OCI-LY7 (cell line): ENCODE measurements around the gene SLC48A1. TPM values are rescaled to one million over a fixed set of nuclear protein-coding genes. Genes with fewer than 3 reads are reported as not detected.

ENCODE experiments used
- BruUV-seq: library from RNA; stranded (reverse); fragments of 400-500 nt; replicated peaks from 2 replicates; lab custom pipeline; 2021; lab: Mats Ljungman, UMichigan
- CTCF ChIA-PET: fragments of 300-600 bp; sonication (Branson Sonifier 250); formaldehyde crosslinking; loops from one replicate; lab custom pipeline; 2022; ENCODE audit warnings: antibody characterized with exemption; ENCODE audit not compliant: unreplicated experiment; lab: Charles Lee
- POLR2A ChIA-PET: fragments of 300-600 bp; sonication (Branson Sonifier 250); formaldehyde crosslinking; loops from one replicate; lab custom pipeline; 2022; ENCODE audit warnings: antibody characterized with exemption; lab: Charles Lee
- DNase-seq: peaks from one replicate; pipeline ENCODE4 v3.0.0-alpha.2; 2015; ENCODE audit warnings: low spot score
- H2AFZ ChIP-seq: fragments of 200-600 bp; sonication (generic), shearing (Covaris generic); 2 replicates; pipeline ENCODE4 v1.6.1; 2014; ENCODE audit warnings: mild to moderate bottlenecking, antibody characterized with exemption, low read length, moderate library complexity
- H3K27ac ChIP-seq: fragments of 200-600 bp; sonication (generic); 2 replicates; pipeline ENCODE4 v1.5.1; 2014; ENCODE audit warnings: mixed run types, low read depth, mild to moderate bottlenecking, moderate library complexity, low read length, inconsistent platforms; ENCODE audit not compliant: poor library complexity, severe bottlenecking
- H3K36me3 ChIP-seq: fragments of 200-600 bp; sonication (generic); 2 replicates; pipeline ENCODE4 v1.6.1; 2014; ENCODE audit warnings: mild to moderate bottlenecking, antibody characterized with exemption, low read length, moderate library complexity, mixed read lengths; ENCODE audit not compliant: insufficient read depth
- H3K4me1 ChIP-seq: fragments of 200-600 bp; sonication (generic); 2 replicates; pipeline ENCODE4 v1.5.1; 2014; ENCODE audit warnings: mild to moderate bottlenecking, low read length; ENCODE audit not compliant: insufficient read depth, poor library complexity, severe bottlenecking
- H3K4me2 ChIP-seq: fragments of 200-600 bp; sonication (generic); 2 replicates; pipeline ENCODE4 v1.6.1; 2014; ENCODE audit warnings: mild to moderate bottlenecking, low read length
- H3K4me3 ChIP-seq: fragments of 200-600 bp; sonication (generic); 2 replicates; pipeline ENCODE4 v1.5.1; 2014; ENCODE audit warnings: mild to moderate bottlenecking, low read depth, low read length; ENCODE audit not compliant: poor library complexity, severe bottlenecking
- H3K79me2 ChIP-seq: fragments of 200-600 bp; sonication (generic); 2 replicates; pipeline ENCODE4 v1.6.1; 2016; ENCODE audit warnings: low read depth, mild to moderate bottlenecking, low read length, moderate library complexity, mixed read lengths; ENCODE audit not compliant: insufficient read depth
- H3K9me2 ChIP-seq: fragments of 200-600 bp; sonication (generic); 2 replicates; pipeline ENCODE4 v1.6.1; 2016; ENCODE audit warnings: mild to moderate bottlenecking, low read length, mixed read lengths; ENCODE audit not compliant: insufficient read depth
- H3K9me3 ChIP-seq: fragments of 200-600 bp; sonication (generic); 2 replicates; pipeline ENCODE4 v1.6.1; 2014; ENCODE audit warnings: mild to moderate bottlenecking, mixed run types, low read length, mixed read lengths
- H4K20me1 ChIP-seq: fragments of 200-600 bp; sonication (generic); 2 replicates; pipeline ENCODE4 v1.6.1; 2014; ENCODE audit warnings: mild to moderate bottlenecking, antibody characterized with exemption, low read length, moderate library complexity, mixed read lengths; ENCODE audit not compliant: insufficient read depth
- CTCF ChIP-seq: fragments of 200-600 bp; sonication (generic); conservative IDR thresholded peaks from 2 replicates; pipeline ENCODE4 v1.5.1; 2014; ENCODE audit warnings: mild to moderate bottlenecking, antibody characterized with exemption, low read length, moderate library complexity, mixed read lengths
- EZH2phosphoT487 ChIP-seq: fragments of 200-600 bp; sonication (generic); IDR thresholded peaks from 2 replicates; pipeline ENCODE4 v1.6.1; 2018; ENCODE audit warnings: low read depth, borderline replicate concordance, mild to moderate bottlenecking, mixed run types, antibody characterized with exemption, low read length, moderate library complexity, mixed read lengths
- intact Hi-C: fragments of 100-400 bp; cut with micrococcal nuclease; formaldehyde crosslinking; loops from one replicate; pipeline ENCODE4 v1.10.0; 2022; ENCODE audit not compliant: unreplicated experiment
- total RNA-seq, 2 experiments: library from RNA; depleted of rRNA in 1 of 2; stranded (reverse); fragments of >200 nt in 1 of 2; shearing (Covaris generic) in 1 of 2; gene quantifications; 2 replicates each; pipeline ENCODE4 v1.2.3, GENCODE V29; 2014 to 2022

The SLC48A1 gene
- total RNA-seq, 2 experiments from 2014 or later = 9.6 to 12.0 TPM

- peaks cover 50% of the 10 kb centered on the region for H3K4me1 ChIP-seq
- H3K4me2 ChIP-seq = peak overlapping the region; percentile 78
- H3K27ac ChIP-seq = no peak overlapping the region
- peak overlapping the region; percentile 76 for H3K4me3 ChIP-seq
- no peaks in the 10 kb centered on the region for H4K20me1 ChIP-seq
- no peaks in the 10 kb centered on the region for H3K9me2 ChIP-seq
- intact Hi-C loops = loop anchor here (10.0 kb wide), 1 partner anchor 191 kb away; the partner anchor contains the start of gene TMEM106C
- DNase-seq = no peak
- H3K36me3 ChIP-seq = no peaks in the 10 kb centered on the region
- peak overlapping the region; percentile 78; the same call in 1 of the 2 replicates for H2AFZ ChIP-seq
- TF ChIP-seq EZH2phosphoT487 (no peak), CTCF (no peak)
- POLR2A ChIA-PET = interaction anchor here (0.7 kb wide), 1 partner anchor 43 kb away, joined by 3 read pairs; no protein-coding TSS in a partner anchor
- no peaks in the 10 kb centered on the region for H3K79me2 ChIP-seq
- CTCF ChIA-PET = interaction anchor here (0.6 to 1.0 kb wide), 3 partner anchors 18 to 34 kb away, joined by 3 to 4 read pairs (median 3); no protein-coding TSS in a partner anchor
- H3K9me3 ChIP-seq = no peaks in the 10 kb centered on the region
- BruUV-seq = TSS peak; percentile 72
These were observed 981 bp downstream of the SLC48A1 start for GRCh38 chr12:47773858-47774580.

- Histone ChIP-seq H3K4me3 (no peak overlapping the region), H2AFZ (no peak overlapping the region), H3K4me2 (no peak overlapping the region), H3K79me2 (no peaks in the 10 kb centered on the region), H3K27ac (no peak overlapping the region), H3K36me3 (no peaks in the 10 kb centered on the region), H3K4me1 (peaks cover 53% of the 10 kb centered on the region), H3K9me2 (no peaks in the 10 kb centered on the region), H4K20me1 (no peaks in the 10 kb centered on the region), H3K9me3 (no peaks in the 10 kb centered on the region)
- intact Hi-C loops = loop anchor here (10.0 kb wide), 1 partner anchor 190 kb away; the partner anchor contains the start of gene TMEM106C
- no TSS peak for BruUV-seq
- TF ChIP-seq EZH2phosphoT487 (no peak), CTCF (no peak)
- POLR2A ChIA-PET = interaction anchor here (1.1 kb wide), 1 partner anchor 41 kb away, joined by 3 read pairs; no protein-coding TSS in a partner anchor
- CTCF ChIA-PET = interaction anchor here (0.6 to 1.0 kb wide), 2 partner anchors 17 to 32 kb away, joined by 3 to 4 read pairs; no protein-coding TSS in a partner anchor
- no peak for DNase-seq
These were observed 1.6 kb downstream of the SLC48A1 start for GRCh38 chr12:47774663-47775062.
